A673 (cell line): ENCODE results near the gene ZNRF2. TPM values are rescaled to one million over a fixed set of nuclear protein-coding genes. Genes with fewer than 3 reads are reported as not detected.

ENCODE experiments used
- BruUV-seq: library from RNA; stranded (reverse); fragments of 400-500 nt; replicated peaks from 2 replicates; lab custom pipeline; 2021; lab: Mats Ljungman, UMichigan
- CTCF ChIA-PET: fragments of 300-600 bp; sonication (Branson Sonifier 250); formaldehyde crosslinking; loops from one replicate; lab custom pipeline; 2022; ENCODE audit warnings: antibody characterized with exemption; lab: Charles Lee
- POLR2A ChIA-PET: fragments of 300-600 bp; sonication (Branson Sonifier 250); formaldehyde crosslinking; loops from one replicate; lab custom pipeline; 2022; ENCODE audit warnings: antibody characterized with exemption; ENCODE audit not compliant: low non-redundant PET; lab: Charles Lee
- DNase-seq: peaks from one replicate; pipeline ENCODE4 v3.0.0-alpha.2; 2015; ENCODE audit warnings: low spot score
- H3K27ac ChIP-seq: fragments of 200-600 bp; sonication (generic); 2 replicates; pipeline ENCODE4 v1.5.1; 2016; ENCODE audit warnings: mixed run types, low read depth, mild to moderate bottlenecking, mixed read lengths, antibody characterized with exemption, low read length; ENCODE audit not compliant: poor library complexity, severe bottlenecking
- H3K27me3 ChIP-seq: fragments of 200-600 bp; sonication (generic); replicated peaks from 2 replicates; pipeline ENCODE4 v1.6.1; 2017; ENCODE audit warnings: mixed run types, low read depth, mild to moderate bottlenecking, mixed read lengths, antibody characterized with exemption, low read length; ENCODE audit not compliant: insufficient read depth, poor library complexity
- H3K36me3 ChIP-seq: fragments of 200-600 bp; sonication (generic); 2 replicates; pipeline ENCODE4 v1.6.1; 2016; ENCODE audit warnings: mixed run types, mild to moderate bottlenecking, mixed read lengths, antibody characterized with exemption, low read length; ENCODE audit not compliant: insufficient read depth, poor library complexity, severe bottlenecking
- H3K4me1 ChIP-seq: fragments of 200-600 bp; sonication (generic); 2 replicates; pipeline ENCODE4 v1.6.1; 2017; ENCODE audit warnings: mixed run types, mild to moderate bottlenecking, mixed read lengths, antibody characterized with exemption, low read length; ENCODE audit not compliant: insufficient read depth, poor library complexity, severe bottlenecking
- H3K4me3 ChIP-seq: fragments of 200-600 bp; sonication (generic); 2 replicates; pipeline ENCODE4 v1.5.1; 2016; ENCODE audit warnings: low read depth, mixed run types, mild to moderate bottlenecking, mixed read lengths, low read length; ENCODE audit not compliant: poor library complexity, severe bottlenecking
- H3K9me3 ChIP-seq: fragments of 200-600 bp; sonication (generic); 2 replicates; pipeline ENCODE4 v1.6.1; 2016; ENCODE audit warnings: mixed run types, low read depth, mild to moderate bottlenecking, mixed read lengths, antibody characterized with exemption, low read length; ENCODE audit not compliant: poor library complexity, severe bottlenecking
- EZH2 ChIP-seq: fragments of 200-600 bp; sonication (generic); IDR thresholded peaks from 2 replicates; pipeline ENCODE4 v1.6.1; 2017; ENCODE audit warnings: borderline replicate concordance, low read depth, mild to moderate bottlenecking, mixed read lengths, antibody characterized with exemption, low read length; ENCODE audit not compliant: poor library complexity, severe bottlenecking
- intact Hi-C: fragments of 100-400 bp; cut with micrococcal nuclease; formaldehyde crosslinking; loops from one replicate; pipeline ENCODE4 v1.10.0; 2022; ENCODE audit not compliant: unreplicated experiment
- total RNA-seq: library from RNA; stranded (reverse); gene quantifications from 2 replicates; pipeline ENCODE4 v1.2.3, GENCODE V29; 2021
- TF ChIP-seq, protein P1 (sequence below): fragments of 300-800, 200-600 bp; sonication (generic); conservative IDR thresholded peaks from 2 replicates; pipeline ENCODE4 v1.5.1; 2017; ENCODE audit warnings: low read depth, mild to moderate bottlenecking, antibody characterized with exemption, low read length, moderate library complexity, mixed read lengths

ZNRF2 gene
- total RNA-seq, 1 experiment from 2014 or later, result 8.1 TPM

DNA sequence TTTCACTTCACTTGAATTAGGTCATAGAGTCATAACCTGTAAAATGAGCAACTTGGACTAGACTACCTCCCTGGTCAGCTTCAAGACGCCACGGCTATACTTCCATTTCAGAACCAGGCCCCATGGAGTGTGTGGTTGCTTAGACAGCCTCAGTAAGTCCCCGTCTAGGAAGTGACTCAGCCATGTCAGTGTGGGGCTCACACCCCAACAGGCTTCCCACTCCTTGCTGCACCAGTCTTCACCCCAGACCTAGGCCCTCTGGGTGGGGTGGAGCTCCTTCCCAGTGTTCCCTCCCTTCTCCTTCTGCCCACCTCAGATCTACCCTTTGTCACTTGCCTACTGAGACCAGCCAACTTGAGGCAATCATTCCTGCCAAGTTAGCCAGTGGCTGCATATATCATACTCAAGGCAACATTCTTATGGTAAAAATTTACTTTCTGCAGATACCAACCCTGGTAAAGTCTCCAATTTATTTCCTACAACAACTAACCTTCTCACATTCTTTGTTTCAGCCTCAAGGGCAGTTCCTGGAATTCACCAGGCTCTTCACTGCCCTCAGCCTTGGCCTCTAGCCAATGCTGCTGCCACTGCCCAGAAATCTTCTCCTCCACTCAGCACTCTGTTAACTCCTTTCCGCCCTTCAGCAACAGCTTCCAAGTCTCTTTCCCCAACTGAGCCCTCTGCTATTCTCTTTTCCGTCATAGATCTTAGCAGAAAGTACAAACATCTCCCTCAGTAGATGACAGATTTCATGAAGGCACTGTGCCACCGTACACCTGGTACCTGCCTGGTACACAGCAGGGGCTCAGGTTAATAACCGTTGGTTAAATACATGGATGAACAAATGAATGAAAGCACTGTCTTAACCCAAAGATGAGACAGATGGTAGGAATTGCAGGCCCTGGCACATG is 31.3 kb upstream of the ZNRF2 start:
- no peaks in the 10 kb centered on the region for H3K36me3 ChIP-seq
- no peak overlapping the region for H3K27ac ChIP-seq
- intact Hi-C loops, result no loop called here
- no peak for TF ChIP-seq EZH2
- TF ChIP-seq, protein P1, sequence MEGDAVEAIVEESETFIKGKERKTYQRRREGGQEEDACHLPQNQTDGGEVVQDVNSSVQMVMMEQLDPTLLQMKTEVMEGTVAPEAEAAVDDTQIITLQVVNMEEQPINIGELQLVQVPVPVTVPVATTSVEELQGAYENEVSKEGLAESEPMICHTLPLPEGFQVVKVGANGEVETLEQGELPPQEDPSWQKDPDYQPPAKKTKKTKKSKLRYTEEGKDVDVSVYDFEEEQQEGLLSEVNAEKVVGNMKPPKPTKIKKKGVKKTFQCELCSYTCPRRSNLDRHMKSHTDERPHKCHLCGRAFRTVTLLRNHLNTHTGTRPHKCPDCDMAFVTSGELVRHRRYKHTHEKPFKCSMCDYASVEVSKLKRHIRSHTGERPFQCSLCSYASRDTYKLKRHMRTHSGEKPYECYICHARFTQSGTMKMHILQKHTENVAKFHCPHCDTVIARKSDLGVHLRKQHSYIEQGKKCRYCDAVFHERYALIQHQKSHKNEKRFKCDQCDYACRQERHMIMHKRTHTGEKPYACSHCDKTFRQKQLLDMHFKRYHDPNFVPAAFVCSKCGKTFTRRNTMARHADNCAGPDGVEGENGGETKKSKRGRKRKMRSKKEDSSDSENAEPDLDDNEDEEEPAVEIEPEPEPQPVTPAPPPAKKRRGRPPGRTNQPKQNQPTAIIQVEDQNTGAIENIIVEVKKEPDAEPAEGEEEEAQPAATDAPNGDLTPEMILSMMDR, result no peak
- DNase-seq, result no peak
- CTCF ChIA-PET, result no interaction called here
- BruUV-seq, result no TSS peak
- no peak overlapping the region for H3K4me3 ChIP-seq
- no peaks in the 10 kb centered on the region for H3K27me3 ChIP-seq
- POLR2A ChIA-PET, result no interaction called here
- H3K4me1 ChIP-seq, result no peaks in the 10 kb centered on the region
- no peaks in the 10 kb centered on the region for H3K9me3 ChIP-seq

DNA sequence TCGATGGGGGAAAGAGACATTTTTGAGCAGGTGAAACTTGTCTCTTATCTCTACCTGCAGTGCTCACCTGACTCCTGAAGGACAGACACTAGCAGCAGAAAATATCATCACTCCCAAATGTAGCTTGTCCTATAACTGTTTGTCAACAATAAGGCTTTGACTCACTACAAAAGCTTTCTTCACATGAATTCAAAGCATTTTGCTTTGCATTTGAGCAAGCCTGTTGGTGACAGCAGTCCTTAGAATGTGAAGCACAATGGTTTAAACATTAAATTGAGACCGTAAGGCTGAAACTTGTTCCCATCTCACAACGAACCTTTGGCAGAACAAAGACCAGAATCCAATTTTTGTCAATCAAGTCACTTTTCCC is 30.6 kb upstream of the ZNRF2 start:
- BruUV-seq, result no TSS peak
- TF ChIP-seq EZH2, result no peak
- TF ChIP-seq, protein P1, result no peak
- Histone ChIP-seq H3K36me3 (no peaks in the 10 kb centered on the region), H3K4me3 (no peak overlapping the region), H3K9me3 (no peaks in the 10 kb centered on the region), H3K27ac (no peak overlapping the region), H3K4me1 (no peaks in the 10 kb centered on the region), H3K27me3 (no peaks in the 10 kb centered on the region)
- intact Hi-C loops, result no loop called here
- ChIA-PET POLR2A (no interaction called here), CTCF (no interaction called here)
- DNase-seq, result no peak

DNA sequence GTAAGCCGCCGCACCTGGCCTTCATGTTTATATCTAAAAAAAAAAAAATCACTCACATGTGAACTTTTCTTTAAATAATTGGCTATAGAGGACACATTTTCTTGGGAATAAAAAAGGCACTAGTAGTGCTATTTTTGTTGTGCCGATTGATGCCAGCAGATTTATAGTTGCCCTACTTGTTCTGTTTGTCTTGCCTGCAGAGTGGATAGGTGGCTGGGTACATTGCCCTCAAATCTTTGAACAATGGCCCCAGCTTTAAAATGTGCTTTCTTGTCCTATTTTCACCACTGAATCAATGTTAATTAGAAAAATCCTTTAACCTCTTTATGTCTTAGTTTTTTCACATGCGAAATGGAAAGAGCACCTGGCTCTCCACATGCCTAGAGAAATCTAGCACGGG is 30.1 kb upstream of the ZNRF2 start:
- Histone ChIP-seq H3K4me1 (no peaks in the 10 kb centered on the region), H3K27me3 (no peaks in the 10 kb centered on the region), H3K9me3 (no peaks in the 10 kb centered on the region), H3K36me3 (no peaks in the 10 kb centered on the region), H3K4me3 (no peak overlapping the region), H3K27ac (no peak overlapping the region)
- intact Hi-C loops, result no loop called here
- TF ChIP-seq, protein P1, result no peak
- TF ChIP-seq EZH2, result no peak
- BruUV-seq, result no TSS peak
- ChIA-PET CTCF (no interaction called here), POLR2A (no interaction called here)
- DNase-seq, result no peak
